ENCODE measurements around the gene NDUFB8. TPM values are rescaled to one million over a fixed set of nuclear protein-coding genes. Genes with fewer than 3 reads are reported as not detected.

NDUFB8 gene
- total and polyA plus RNA-seq, 4 experiments from 2014 or later: 141 to 613 (median 318) TPM

DNA sequence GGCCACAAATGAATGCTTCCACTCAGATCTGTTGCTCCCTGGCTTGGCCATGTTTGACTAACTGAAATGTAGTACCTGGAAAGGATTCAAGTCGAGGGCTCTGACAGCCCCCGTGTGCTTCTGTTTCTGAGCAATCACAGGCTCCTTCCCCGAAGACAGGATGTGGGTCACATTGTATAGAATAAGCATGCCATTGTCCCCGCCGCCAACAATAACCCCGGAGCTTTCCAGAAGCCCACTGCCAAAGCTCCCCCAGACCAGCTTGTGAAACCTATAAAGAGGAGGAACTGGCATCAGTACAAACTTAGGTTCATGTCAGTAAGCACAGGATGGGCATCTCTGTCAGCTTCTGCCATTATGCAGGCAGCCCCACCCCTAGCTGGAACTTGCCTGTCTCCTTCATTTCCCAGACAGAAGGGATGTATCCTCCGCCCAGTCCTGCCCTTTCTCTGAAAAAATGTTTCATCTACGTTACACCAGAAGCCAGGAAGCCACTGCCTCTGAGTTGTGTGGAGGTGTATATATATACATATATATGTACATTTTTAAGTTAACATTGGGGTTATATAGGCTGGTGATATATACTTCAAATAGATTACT lies 20.3 kb downstream of the NDUFB8 start:
- H3K36me3 Mint-ChIP-seq: peaks cover 24 to 33% of the 10 kb centered on the region in 2 donors
- no peaks in the 10 kb centered on the region for H3K9me3 Mint-ChIP-seq
- peaks cover 58% of the 10 kb centered on the region for H3K4me1 ChIP-seq (ENCODE audit: insufficient read depth, low read length)

DNA sequence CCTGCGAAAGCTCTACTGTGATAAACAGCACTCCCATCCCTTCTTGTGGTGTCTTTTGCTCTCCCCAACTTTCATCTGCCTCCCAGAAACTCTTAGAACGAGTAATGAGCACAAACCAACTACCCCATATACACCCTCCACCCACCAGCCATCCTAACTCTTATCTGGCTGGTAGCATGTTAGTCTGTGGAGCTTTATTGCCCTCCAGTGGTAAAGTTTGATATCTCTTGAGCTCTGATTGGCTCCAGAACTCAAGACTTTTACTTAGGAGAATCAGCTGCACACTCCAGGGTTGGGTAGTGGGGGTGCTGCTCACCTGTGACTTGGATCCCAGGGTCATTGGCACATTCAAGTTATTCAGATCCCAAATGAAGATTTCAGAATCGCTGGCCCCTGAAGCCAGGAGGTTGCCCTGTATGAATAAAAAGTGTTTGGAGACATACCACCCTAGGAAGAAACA lies 20.9 kb downstream of the NDUFB8 start:
- H3K36me3 Mint-ChIP-seq: peaks cover 25 to 38% of the 10 kb centered on the region in 2 donors

More for the DNA sequence above, 20.3 kb downstream of the NDUFB8 start:
- peak overlapping the region; percentile 22 for H3K27ac ChIP-seq (ENCODE audit: low read depth, low read length)
- peak overlapping the region in 1 of 2 donors; percentile 3 for H3K4me3 ChIP-seq (ENCODE audit: low read length in 2 of 2)
- Mint-ChIP-seq H3K4me1 (peaks cover 42 to 66% (median 51%) of the 10 kb centered on the region in 4 donors), H3K4me3 (peak overlapping the region; percentile 16 to 90 (median 66)), H3K27me3 (no peaks in the 10 kb centered on the region), H3K27ac (peak overlapping the region; percentile 66 to 94 (median 88))
- H3K36me3 ChIP-seq (ENCODE audit: insufficient read depth, low read length): peaks cover 11% of the 10 kb centered on the region
- no peaks in the 10 kb centered on the region for H3K27me3 ChIP-seq (ENCODE audit: insufficient read depth, low read length)
- intact Hi-C loops (cut with micrococcal nuclease): loop anchor here (1.0 to 5.0 kb wide), 2 partner anchors 9 to 662 kb away; no protein-coding TSS in a partner anchor
- peak in 3 of 5 donors; percentile 12 to 18 (median 13) for DNase-seq
- ChIA-PET POLR2A (ENCODE audit: partially characterized antibody) (interaction anchor here (0.7 to 4.1 kb wide), 6 partner anchors 8 to 75 kb away, joined by 3 to 23 read pairs (median 5); partner anchors contain the start of gene HIF1AN), CTCF (ENCODE audit: partially characterized antibody) (interaction anchor here (0.9 to 10.2 kb wide), 27 partner anchors 8 to 661 kb away, joined by 3 to 133 read pairs (median 4); partner anchors contain the start of genes HIF1AN, NDUFB8, SCD and SEC31B)
- no peaks in the 10 kb centered on the region for H3K9me3 ChIP-seq (ENCODE audit: control insufficient read depth in 1 of 2, low read length in 2 of 2)

DNA sequence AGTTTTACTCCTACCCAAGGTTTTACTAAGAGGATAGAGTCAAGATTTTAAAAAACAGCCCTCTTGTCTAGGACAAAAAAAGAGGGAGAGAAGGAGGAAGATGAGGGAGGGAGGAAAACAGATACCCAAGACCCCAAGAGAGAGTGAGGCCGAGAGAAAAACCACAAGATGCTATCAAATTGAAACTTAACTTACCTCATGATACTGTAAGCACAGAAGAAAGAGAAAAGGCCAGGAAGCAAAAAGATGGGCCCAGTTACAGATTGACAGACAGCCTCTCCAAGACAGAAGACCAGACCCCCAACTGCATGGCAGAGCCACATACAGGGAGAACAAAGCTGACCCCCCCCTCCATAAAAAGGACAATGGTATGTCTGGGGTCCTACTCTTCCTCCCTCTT lies 21.4 kb downstream of the NDUFB8 start:
- CTCF ChIA-PET (ENCODE audit: partially characterized antibody): interaction anchor here (0.6 to 10.2 kb wide), 18 partner anchors 7 to 659 kb away, joined by 3 to 133 read pairs (median 7); partner anchors contain the start of genes HIF1AN, NDUFB8, SCD and SEC31B
- Mint-ChIP-seq H3K9me3 (no peaks in the 10 kb centered on the region), H3K4me3 (peak overlapping the region in 3 of 8 donors; percentile 49 to 53 (median 51)), H3K36me3 (peaks cover 25 to 39% of the 10 kb centered on the region in 2 donors), H3K4me1 (peaks cover 42 to 66% (median 51%) of the 10 kb centered on the region in 4 donors), H3K27me3 (no peaks in the 10 kb centered on the region), H3K27ac (peak overlapping the region; percentile 72 to 94 (median 86))
- H3K9me3 ChIP-seq (ENCODE audit: control insufficient read depth in 1 of 2, low read length in 2 of 2): no peaks in the 10 kb centered on the region
- POLR2A ChIA-PET (ENCODE audit: partially characterized antibody): interaction anchor here (0.9 to 4.1 kb wide), 5 partner anchors 9 to 74 kb away, joined by 3 to 23 read pairs (median 6); partner anchors contain the start of gene HIF1AN
- DNase-seq: no peak
- peak overlapping the region; percentile 22 for H3K27ac ChIP-seq (ENCODE audit: low read depth, low read length)
- no peaks in the 10 kb centered on the region for H3K27me3 ChIP-seq (ENCODE audit: insufficient read depth, low read length)
- intact Hi-C loops (cut with micrococcal nuclease): loop anchor here (1.0 to 5.0 kb wide), 5 partner anchors 26 to 661 kb away; no protein-coding TSS in a partner anchor
- peaks cover 58% of the 10 kb centered on the region for H3K4me1 ChIP-seq (ENCODE audit: insufficient read depth, low read length)
- H3K36me3 ChIP-seq (ENCODE audit: insufficient read depth, low read length): peaks cover 11% of the 10 kb centered on the region
- H3K4me3 ChIP-seq (ENCODE audit: low read length in 2 of 2): no peak overlapping the region

More for the DNA sequence above, 20.9 kb downstream of the NDUFB8 start:
- peaks cover 11% of the 10 kb centered on the region for H3K36me3 ChIP-seq (ENCODE audit: insufficient read depth, low read length)
- H3K27me3 ChIP-seq (ENCODE audit: insufficient read depth, low read length): no peaks in the 10 kb centered on the region
- peak overlapping the region; percentile 16 to 90 (median 66) for H3K4me3 Mint-ChIP-seq
- ChIA-PET POLR2A (ENCODE audit: partially characterized antibody) (interaction anchor here (0.9 to 4.1 kb wide), 5 partner anchors 9 to 74 kb away, joined by 3 to 23 read pairs (median 6); partner anchors contain the start of gene HIF1AN), CTCF (ENCODE audit: partially characterized antibody) (interaction anchor here (0.6 to 10.2 kb wide), 25 partner anchors 8 to 660 kb away, joined by 3 to 133 read pairs (median 5); partner anchors contain the start of genes HIF1AN, NDUFB8, SCD and SEC31B)
- peak; percentile 63 to 74 (median 68) for DNase-seq
- H3K9me3 Mint-ChIP-seq: no peaks in the 10 kb centered on the region
- H3K4me3 ChIP-seq (ENCODE audit: low read length in 2 of 2): peak overlapping the region in 1 of 2 donors; percentile 3
- H3K4me1 Mint-ChIP-seq: peaks cover 42 to 66% (median 51%) of the 10 kb centered on the region in 4 donors
- H3K9me3 ChIP-seq (ENCODE audit: control insufficient read depth in 1 of 2, low read length in 2 of 2): no peaks in the 10 kb centered on the region
- no peaks in the 10 kb centered on the region for H3K27me3 Mint-ChIP-seq
- H3K4me1 ChIP-seq (ENCODE audit: insufficient read depth, low read length): peaks cover 58% of the 10 kb centered on the region
- H3K27ac ChIP-seq (ENCODE audit: low read depth, low read length): peak overlapping the region; percentile 22
- intact Hi-C loops (cut with micrococcal nuclease): loop anchor here (1.0 to 5.0 kb wide), 6 partner anchors 10 to 661 kb away; no protein-coding TSS in a partner anchor
- peak overlapping the region; percentile 58 to 94 (median 86) for H3K27ac Mint-ChIP-seq

DNA sequence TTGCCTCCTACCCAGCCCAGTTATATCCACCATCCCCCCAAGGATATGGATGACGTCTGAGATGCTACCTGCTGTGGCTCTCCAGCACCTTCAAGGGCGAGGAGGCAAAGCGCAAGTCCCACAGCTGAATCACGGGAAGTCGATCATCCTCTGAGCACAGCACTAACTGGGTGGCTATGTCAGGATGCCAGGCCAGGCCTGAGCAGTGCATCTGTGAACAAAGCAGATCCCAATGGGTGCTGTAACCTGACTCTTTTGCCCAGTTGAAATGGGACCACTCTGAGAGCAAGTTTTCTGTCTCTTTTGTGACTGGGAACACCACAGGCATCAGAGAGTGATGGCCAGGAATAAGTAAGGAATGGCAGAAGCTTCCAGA lies 22.3 kb downstream of the NDUFB8 start:
- Histone ChIP-seq H3K27ac (ENCODE audit: low read depth, low read length) (no peak overlapping the region), H3K27me3 (ENCODE audit: insufficient read depth, low read length) (no peaks in the 10 kb centered on the region), H3K4me3 (ENCODE audit: low read length in 2 of 2) (no peak overlapping the region), H3K9me3 (ENCODE audit: control insufficient read depth in 1 of 2, low read length in 2 of 2) (no peaks in the 10 kb centered on the region), H3K36me3 (ENCODE audit: insufficient read depth, low read length) (peaks cover 11% of the 10 kb centered on the region), H3K4me1 (ENCODE audit: insufficient read depth, low read length) (peaks cover 54% of the 10 kb centered on the region)
- Mint-ChIP-seq H3K27me3 (no peaks in the 10 kb centered on the region), H3K4me3 (no peak overlapping the region), H3K9me3 (no peaks in the 10 kb centered on the region), H3K4me1 (peaks cover 42 to 62% (median 47%) of the 10 kb centered on the region in 4 donors), H3K27ac (peak overlapping the region in 4 of 7 donors; percentile 25 to 53 (median 42)), H3K36me3 (peaks cover 31 to 45% of the 10 kb centered on the region in 2 donors)
- POLR2A ChIA-PET (ENCODE audit: partially characterized antibody): interaction anchor here (4.1 kb wide), 1 partner anchor 25 kb away, joined by 23 read pairs; no protein-coding TSS in a partner anchor
- CTCF ChIA-PET (ENCODE audit: partially characterized antibody): interaction anchor here (1.8 to 10.2 kb wide), 7 partner anchors 10 to 166 kb away, joined by 4 to 133 read pairs (median 68); partner anchors contain the start of genes SCD and SEC31B
- intact Hi-C loops (cut with micrococcal nuclease): loop anchor here (5.0 kb wide), 1 partner anchor 660 kb away; no protein-coding TSS in a partner anchor
- DNase-seq: no peak

DNA sequence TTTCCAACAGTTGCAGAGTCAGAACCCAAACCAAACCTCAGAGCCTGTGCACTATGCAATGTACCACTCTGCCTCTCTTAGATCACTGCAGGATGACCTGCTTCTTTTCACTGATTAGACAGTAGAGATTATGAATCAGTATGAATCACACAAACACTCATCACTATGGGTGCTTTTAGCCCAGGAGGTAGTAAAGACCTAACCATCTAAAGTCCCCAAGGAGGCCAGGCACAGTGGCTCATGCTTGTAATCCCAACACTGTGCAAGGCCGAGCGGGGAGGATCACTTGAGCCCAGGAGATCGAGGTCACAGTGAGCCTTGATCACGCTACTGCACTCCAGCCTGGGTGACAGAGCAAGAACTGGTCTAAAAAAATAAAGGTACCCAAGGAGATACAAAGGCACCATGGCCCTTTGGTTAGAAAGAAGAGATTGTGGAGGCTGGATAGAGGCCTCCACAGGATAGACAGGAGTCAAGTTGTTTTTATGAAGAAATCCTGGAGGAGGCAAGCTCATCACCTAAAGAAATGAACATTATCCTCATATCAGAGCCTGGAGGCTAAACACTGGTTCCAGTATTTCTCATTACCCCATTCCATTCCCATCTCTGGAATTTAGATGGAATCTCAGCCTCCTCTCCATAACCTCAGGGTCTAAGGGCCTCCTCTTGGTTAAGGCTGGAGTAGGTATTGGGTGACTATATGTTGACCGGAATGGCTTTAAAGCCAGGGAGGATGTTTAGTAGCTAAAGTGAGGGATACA lies 22.9 kb downstream of the NDUFB8 start:
- DNase-seq: no peak
- Histone ChIP-seq H3K27me3 (ENCODE audit: insufficient read depth, low read length) (no peaks in the 10 kb centered on the region), H3K9me3 (ENCODE audit: control insufficient read depth in 1 of 2, low read length in 2 of 2) (no peaks in the 10 kb centered on the region), H3K27ac (ENCODE audit: low read depth, low read length) (no peak overlapping the region), H3K36me3 (ENCODE audit: insufficient read depth, low read length) (peaks cover 16% of the 10 kb centered on the region), H3K4me1 (ENCODE audit: insufficient read depth, low read length) (peaks cover 49% of the 10 kb centered on the region), H3K4me3 (ENCODE audit: low read length in 2 of 2) (no peak overlapping the region)
- no peaks in the 10 kb centered on the region for H3K9me3 Mint-ChIP-seq
- H3K4me1 Mint-ChIP-seq: peaks cover 37 to 57% (median 41%) of the 10 kb centered on the region in 4 donors
- peaks cover 34 to 48% of the 10 kb centered on the region in 2 donors for H3K36me3 Mint-ChIP-seq
- ChIA-PET POLR2A (ENCODE audit: partially characterized antibody) (no interaction called here), CTCF (ENCODE audit: partially characterized antibody) (interaction anchor here (2.6 to 10.2 kb wide), 6 partner anchors 10 to 165 kb away, joined by 14 to 133 read pairs (median 84); partner anchors contain the start of genes SCD and SEC31B)
- H3K4me3 Mint-ChIP-seq: no peak overlapping the region
- peak overlapping the region in 4 of 7 donors; percentile 53 to 66 (median 64) for H3K27ac Mint-ChIP-seq
- intact Hi-C loops (cut with micrococcal nuclease): loop anchor here (5.0 kb wide), 1 partner anchor 659 kb away; no protein-coding TSS in a partner anchor
- H3K27me3 Mint-ChIP-seq: no peaks in the 10 kb centered on the region

DNA sequence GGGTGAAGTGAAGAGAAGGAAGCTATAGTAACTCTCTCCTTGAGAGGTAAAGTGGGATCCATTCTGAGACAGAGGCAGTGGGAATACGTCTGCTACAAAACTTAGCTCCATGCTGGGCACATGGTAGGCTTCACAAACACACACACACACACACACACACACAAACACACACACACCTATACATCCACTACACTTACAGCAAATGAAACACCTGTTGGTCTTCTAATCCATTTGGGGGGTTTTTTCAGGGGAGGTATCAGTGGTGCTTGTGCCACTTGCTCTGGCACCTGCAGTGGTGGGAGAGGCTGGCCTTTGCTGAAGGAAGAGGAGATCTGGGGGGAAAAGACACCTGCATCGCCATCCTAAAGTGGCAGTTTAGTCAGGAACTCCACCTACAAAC lies 24.5 kb downstream of the NDUFB8 start:
- no peak overlapping the region for H3K4me3 ChIP-seq (ENCODE audit: low read length in 2 of 2)
- Mint-ChIP-seq H3K36me3 (peaks cover 41 to 60% of the 10 kb centered on the region in 2 donors), H3K27me3 (no peaks in the 10 kb centered on the region), H3K9me3 (no peaks in the 10 kb centered on the region), H3K27ac (peak overlapping the region in 1 of 7 donors; percentile 52), H3K4me3 (no peak overlapping the region), H3K4me1 (peaks cover 23 to 41% (median 26%) of the 10 kb centered on the region in 4 donors)
- intact Hi-C loops (cut with micrococcal nuclease): loop anchor here (5.0 kb wide), 1 partner anchor 658 kb away; no protein-coding TSS in a partner anchor
- H3K4me1 ChIP-seq (ENCODE audit: insufficient read depth, low read length): peaks cover 33% of the 10 kb centered on the region
- peaks cover 22% of the 10 kb centered on the region for H3K36me3 ChIP-seq (ENCODE audit: insufficient read depth, low read length)
- CTCF ChIA-PET (ENCODE audit: partially characterized antibody): interaction anchor here (0.9 to 8.7 kb wide), 2 partner anchors 15 to 23 kb away, joined by 6 to 133 read pairs; partner anchors contain the start of gene SEC31B
- no peaks in the 10 kb centered on the region for H3K27me3 ChIP-seq (ENCODE audit: insufficient read depth, low read length)
- DNase-seq: no peak
- no peaks in the 10 kb centered on the region for H3K9me3 ChIP-seq (ENCODE audit: control insufficient read depth in 1 of 2, low read length in 2 of 2)
- no peak overlapping the region for H3K27ac ChIP-seq (ENCODE audit: low read depth, low read length)
- POLR2A ChIA-PET (ENCODE audit: partially characterized antibody): no interaction called here
